Stomach smooth muscle (tissue), 2 donors: ENCODE data around the gene PTPN4.

ENCODE experiments used
- H3K27ac ChIP-seq: one replicate; pipeline ENCODE4 v1.7.0; 2013; ENCODE audit warnings: mild to moderate bottlenecking, low read length, inconsistent platforms
- H3K27me3 ChIP-seq, 2 donors: one replicate each; pipeline ENCODE4 v1.7.0; 2013; ENCODE audit warnings: low read length in 2 of 2; ENCODE audit not compliant: insufficient read depth in 2 of 2, control insufficient read depth in 1 of 2
- H3K36me3 ChIP-seq, 2 donors: one replicate each; pipeline ENCODE4 v1.7.0; 2013; ENCODE audit warnings: low read length in 2 of 2; ENCODE audit not compliant: control insufficient read depth in 2 of 2, insufficient read depth in 2 of 2
- H3K4me1 ChIP-seq: one replicate; pipeline ENCODE4 v1.7.0; 2013; ENCODE audit warnings: low read length; ENCODE audit not compliant: control insufficient read depth, insufficient read depth
- H3K4me3 ChIP-seq, 2 donors: one replicate each; pipeline ENCODE4 v1.7.0; 2013; ENCODE audit warnings: low read length in 2 of 2
- H3K9ac ChIP-seq, 2 donors: one replicate each; pipeline ENCODE4 v1.7.0; 2013; ENCODE audit warnings: low read length in 2 of 2, mild to moderate bottlenecking in 1 of 2
- H3K9me3 ChIP-seq, 2 donors: one replicate each; pipeline ENCODE4 v1.7.0; 2013; ENCODE audit warnings: low read length in 2 of 2; ENCODE audit not compliant: control insufficient read depth in 2 of 2
- donor health status: healthy.
- donor health status: Pancreatic carcinoma.

The PTPN4 gene

DNA sequence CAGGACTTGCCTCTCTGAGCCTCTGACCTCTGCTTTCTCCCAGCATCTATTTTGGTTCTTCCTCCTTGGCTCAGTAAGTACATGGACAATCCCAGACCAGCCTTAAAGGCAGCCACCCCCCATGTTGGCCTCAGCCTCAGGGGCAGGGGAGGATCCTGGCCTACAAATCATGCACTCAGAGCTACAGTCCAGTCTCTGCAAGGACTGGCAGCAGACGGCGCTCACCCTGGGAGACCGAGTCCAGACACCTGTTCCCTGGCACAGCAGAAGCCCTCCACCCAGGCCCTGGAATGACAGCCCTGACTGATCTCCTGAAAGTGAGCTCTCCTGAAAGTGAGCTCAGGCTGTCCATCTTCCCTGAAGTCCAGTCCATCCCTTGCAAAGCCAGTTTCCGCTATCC, 25.7 kb upstream of the PTPN4 start:
- Histone ChIP-seq H3K9ac (no peak overlapping the region), H3K9me3 (no peaks in the 10 kb centered on the region), H3K27me3 (no peaks in the 10 kb centered on the region), H3K4me1 (no peaks in the 10 kb centered on the region), H3K4me3 (no peak overlapping the region), H3K27ac (no peak overlapping the region), H3K36me3 (no peaks in the 10 kb centered on the region)

DNA sequence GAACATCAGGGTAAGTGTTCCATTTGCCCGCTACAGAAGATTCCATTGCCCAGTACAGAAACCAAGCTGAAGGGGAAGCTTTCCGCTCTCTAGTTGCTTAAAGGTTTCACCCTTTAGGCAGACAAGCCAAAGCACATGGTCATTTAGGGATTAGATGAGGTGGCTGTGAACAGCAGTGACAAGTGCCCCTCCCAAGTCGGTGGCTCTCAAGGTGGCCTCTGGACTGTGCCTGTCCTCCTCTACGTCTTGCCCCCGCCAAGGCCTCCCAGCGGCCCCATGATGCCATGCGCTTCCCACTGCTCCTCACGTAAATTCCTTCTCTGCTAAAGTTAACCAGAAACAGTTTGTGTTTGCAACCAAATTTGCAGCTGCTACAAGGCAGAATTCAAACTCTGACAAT, 24.2 kb upstream of the PTPN4 start:
- no peak overlapping the region for H3K4me3 ChIP-seq
- H3K9ac ChIP-seq = no peak overlapping the region
- no peaks in the 10 kb centered on the region for H3K36me3 ChIP-seq
- H3K27ac ChIP-seq = no peak overlapping the region
- H3K9me3 ChIP-seq = no peaks in the 10 kb centered on the region
- H3K27me3 ChIP-seq = no peaks in the 10 kb centered on the region
- H3K4me1 ChIP-seq = peaks cover 4% of the 10 kb centered on the region

DNA sequence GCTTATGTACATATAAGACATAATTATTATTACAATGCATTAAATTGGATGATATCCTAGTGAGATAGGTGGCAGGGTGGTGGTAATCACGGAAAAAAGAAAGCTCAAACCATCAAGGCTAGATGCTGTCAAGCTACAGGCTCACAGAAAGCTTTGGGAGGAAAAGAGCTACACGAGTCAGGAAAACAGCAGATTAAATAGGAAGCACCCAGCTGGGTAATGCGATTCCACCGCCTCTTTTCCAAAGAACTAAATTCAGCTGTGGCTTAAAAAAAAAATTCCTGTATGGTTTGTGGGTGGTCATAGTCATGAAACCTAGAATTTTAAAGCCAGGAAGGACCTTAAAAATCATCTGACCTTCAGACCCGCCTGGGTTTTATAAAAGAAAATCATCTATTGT, 23.7 kb upstream of the PTPN4 start:
- no peaks in the 10 kb centered on the region for H3K27me3 ChIP-seq
- H3K9ac ChIP-seq = no peak overlapping the region
- H3K4me3 ChIP-seq = no peak overlapping the region
- no peaks in the 10 kb centered on the region for H3K9me3 ChIP-seq
- H3K4me1 ChIP-seq = peaks cover 4% of the 10 kb centered on the region
- no peak overlapping the region for H3K27ac ChIP-seq
- H3K36me3 ChIP-seq = no peaks in the 10 kb centered on the region

DNA sequence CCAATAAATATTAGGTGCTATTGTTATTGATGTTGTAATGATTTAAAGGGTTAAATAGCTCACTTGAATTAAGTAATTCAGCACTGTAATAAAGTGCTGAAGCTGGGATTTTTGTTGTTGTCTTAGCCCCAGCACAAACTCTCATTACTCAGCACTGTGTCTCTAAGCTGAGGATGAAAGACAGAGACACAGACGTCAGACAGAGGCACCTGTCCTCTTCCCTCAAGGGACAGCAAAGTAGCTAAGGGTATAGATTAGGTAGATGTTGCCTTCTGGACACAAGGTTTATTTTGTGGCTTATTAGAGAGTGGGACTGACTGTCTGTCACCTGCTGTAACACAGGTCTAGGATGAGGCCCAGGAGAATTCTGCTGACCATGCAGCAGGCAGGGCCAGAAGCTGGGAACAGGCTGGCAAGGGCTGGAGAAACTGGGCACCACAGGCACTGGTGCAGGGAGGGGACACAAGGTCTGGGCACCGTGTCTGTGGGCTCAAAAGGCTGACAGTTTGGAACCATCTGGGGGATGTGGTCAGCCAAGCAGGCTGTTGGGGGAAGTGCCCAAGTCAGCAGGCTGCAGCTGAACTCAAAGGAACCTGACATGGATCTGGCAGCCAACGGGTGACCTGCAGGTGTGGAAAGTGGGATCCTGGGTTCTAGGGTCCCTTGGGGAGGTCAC, 20.0 kb upstream of the PTPN4 start:
- Histone ChIP-seq H3K4me1 (peaks cover 6% of the 10 kb centered on the region), H3K27ac (no peak overlapping the region), H3K36me3 (no peaks in the 10 kb centered on the region), H3K4me3 (no peak overlapping the region), H3K27me3 (no peaks in the 10 kb centered on the region), H3K9me3 (no peaks in the 10 kb centered on the region), H3K9ac (no peak overlapping the region)

DNA sequence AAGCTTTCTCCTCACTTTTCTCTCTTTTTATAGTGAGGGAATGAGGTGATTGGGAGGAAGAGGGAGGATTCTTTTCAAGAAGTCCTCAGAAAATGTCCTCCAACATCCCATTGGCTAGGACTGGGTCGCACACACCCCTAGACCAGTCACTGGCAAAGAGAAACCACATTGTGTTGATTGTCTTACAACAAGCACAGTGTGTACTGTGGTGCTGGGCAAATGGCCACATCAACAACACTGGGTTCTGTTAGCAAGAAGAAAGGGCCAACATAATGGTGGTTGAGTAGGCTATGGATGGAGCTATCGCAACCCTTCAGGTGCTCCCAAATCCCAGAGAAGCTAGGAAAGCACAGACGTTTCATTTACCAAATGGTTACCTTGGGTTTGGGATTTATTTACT, 18.7 kb upstream of the PTPN4 start:
- Histone ChIP-seq H3K36me3 (no peaks in the 10 kb centered on the region), H3K27ac (no peak overlapping the region), H3K9me3 (no peaks in the 10 kb centered on the region), H3K27me3 (no peaks in the 10 kb centered on the region), H3K4me3 (no peak overlapping the region), H3K9ac (no peak overlapping the region), H3K4me1 (peaks cover 9% of the 10 kb centered on the region)

DNA sequence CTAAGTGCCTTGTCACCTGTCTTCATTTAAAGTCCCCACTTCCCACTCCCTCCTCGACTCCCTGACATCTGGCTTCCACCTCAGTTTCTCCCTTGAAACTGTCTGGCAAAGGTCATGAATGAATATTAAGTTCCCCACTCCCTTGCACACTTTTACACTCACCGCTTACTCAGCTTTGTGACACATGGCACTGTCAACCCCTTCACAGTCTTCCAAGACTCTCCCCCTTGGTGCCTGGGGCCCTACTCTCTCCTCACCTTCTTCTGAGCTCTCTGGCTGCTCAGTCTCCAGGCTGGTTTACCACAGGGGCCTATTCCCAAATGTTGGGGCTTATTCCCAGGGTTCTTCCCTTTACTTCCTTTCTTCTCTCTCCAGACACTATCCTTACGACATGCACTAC, 17.9 kb upstream of the PTPN4 start:
- peaks cover 9% of the 10 kb centered on the region for H3K4me1 ChIP-seq
- H3K4me3 ChIP-seq = no peak overlapping the region
- no peaks in the 10 kb centered on the region for H3K9me3 ChIP-seq
- no peaks in the 10 kb centered on the region for H3K27me3 ChIP-seq
- no peak overlapping the region for H3K9ac ChIP-seq
- no peak overlapping the region for H3K27ac ChIP-seq
- H3K36me3 ChIP-seq = no peaks in the 10 kb centered on the region

DNA sequence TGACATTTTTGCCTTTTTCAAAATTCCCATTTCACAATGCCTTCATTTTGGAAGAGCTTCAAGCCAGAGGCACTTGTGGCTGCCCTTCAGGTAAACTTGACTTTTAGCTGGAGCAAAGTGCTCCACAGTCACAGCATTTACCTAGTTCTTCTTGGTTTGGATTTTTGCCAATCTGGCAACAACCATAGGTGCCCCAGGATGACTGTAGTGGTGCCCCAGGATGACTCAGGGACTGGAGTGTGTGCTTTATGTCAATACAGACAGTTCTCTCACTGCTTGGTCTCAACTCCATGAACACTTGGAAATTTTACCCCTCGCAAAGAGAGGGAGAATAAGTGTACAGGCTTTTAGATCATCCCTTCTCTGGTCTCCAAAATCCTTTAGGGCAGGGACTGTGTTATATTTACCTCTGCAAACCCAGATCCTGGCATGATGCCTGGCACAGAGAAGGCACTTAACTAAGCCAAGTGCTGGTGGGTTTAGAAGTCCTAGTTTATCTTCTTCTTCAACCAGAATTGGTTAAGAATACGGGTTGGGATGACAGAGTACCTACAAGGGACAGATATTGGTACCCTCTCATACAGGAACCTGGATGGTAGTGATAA, 15.3 kb upstream of the PTPN4 start:
- no peak overlapping the region for H3K4me3 ChIP-seq
- no peaks in the 10 kb centered on the region for H3K36me3 ChIP-seq
- no peaks in the 10 kb centered on the region for H3K9me3 ChIP-seq
- no peak overlapping the region for H3K9ac ChIP-seq
- peaks cover 9% of the 10 kb centered on the region for H3K4me1 ChIP-seq
- H3K27ac ChIP-seq = peak overlapping the region; percentile 18
- H3K27me3 ChIP-seq = no peaks in the 10 kb centered on the region

DNA sequence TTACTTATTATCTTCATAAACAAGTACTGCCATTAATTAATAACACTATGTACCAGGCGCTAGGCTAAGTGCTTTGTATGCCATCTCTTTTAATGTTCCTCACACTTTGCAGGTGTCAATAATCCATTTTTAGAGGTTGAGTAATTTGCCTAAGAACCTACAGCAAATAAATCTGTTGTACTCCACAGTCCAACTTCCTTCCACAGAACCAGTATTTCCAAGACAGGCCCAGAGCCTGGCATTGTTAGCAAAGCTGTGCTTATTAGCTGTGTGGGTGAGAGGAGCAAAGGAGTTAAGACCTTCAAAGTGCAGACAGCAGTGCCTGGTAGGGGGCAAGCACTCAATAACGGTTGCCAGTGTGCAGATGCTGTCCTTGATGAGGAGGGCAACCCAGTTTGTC, 14.2 kb upstream of the PTPN4 start:
- Histone ChIP-seq H3K4me1 (peaks cover 5% of the 10 kb centered on the region), H3K27me3 (no peaks in the 10 kb centered on the region), H3K36me3 (no peaks in the 10 kb centered on the region), H3K27ac (no peak overlapping the region), H3K9me3 (no peaks in the 10 kb centered on the region), H3K9ac (no peak overlapping the region), H3K4me3 (no peak overlapping the region)

DNA sequence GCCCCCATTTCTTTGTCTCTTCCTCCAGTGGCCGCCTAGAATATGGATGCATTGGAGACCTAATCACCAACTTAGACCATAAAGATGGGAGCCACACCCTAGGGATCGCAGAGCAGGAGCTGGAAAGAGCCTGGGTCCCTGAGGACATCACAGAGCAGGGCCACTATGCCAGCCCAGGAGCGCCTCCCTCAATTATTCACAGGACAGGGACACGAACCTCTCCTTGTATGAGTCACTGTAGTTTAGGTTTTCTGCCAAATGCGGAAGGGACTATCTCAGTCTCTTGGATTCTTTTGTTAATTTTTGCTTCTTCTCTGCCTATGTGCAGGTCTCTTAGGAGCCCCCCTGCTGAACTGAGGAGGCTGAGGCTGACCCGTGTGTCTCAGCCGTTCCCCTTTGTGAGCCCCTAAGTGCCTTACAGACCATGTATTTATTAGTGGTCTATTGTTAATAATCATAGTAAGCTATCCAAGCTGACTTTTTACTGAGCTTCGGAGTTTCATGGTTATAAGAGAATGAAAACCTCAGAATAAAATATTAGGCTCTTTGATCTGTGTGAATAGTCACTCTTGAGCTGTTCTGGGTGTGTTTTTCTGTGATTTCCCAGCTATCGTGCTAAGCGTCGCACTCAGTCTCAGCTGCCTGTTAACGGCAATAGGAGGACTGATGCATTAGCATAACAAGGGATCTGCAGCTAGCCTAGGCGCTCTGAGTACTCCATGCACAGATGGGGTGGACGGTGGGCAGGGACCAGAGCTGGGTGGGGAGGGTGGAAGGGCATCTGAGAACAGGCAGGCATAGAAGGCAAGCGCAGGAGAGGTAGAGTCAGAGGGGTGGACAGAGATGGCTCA, 12.7 kb upstream of the PTPN4 start:
- H3K4me3 ChIP-seq = no peak overlapping the region
- H3K27ac ChIP-seq = no peak overlapping the region
- H3K4me1 ChIP-seq = peaks cover 5% of the 10 kb centered on the region
- H3K9me3 ChIP-seq = no peaks in the 10 kb centered on the region
- H3K27me3 ChIP-seq = no peaks in the 10 kb centered on the region
- no peaks in the 10 kb centered on the region for H3K36me3 ChIP-seq
- no peak overlapping the region for H3K9ac ChIP-seq

DNA sequence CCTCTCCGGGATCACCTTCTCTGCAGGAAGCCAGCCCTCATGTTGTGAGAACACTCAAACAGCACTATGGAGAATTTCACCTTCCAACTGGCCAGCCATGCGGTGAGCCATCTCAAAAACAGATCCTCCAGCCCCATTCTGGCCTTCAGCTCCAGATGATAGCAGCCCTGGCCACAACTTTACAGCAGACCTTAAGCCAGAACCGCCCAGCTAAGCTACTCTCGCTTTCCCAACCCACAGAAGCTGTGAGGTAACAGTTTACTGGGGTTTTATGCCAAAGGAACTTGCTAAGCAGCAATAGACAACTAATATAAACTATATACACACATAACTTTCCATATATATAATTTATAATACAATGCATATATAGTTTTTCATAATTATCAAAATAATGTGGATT, 11.6 kb upstream of the PTPN4 start:
- Histone ChIP-seq H3K27ac (no peak overlapping the region), H3K4me1 (peaks cover 5% of the 10 kb centered on the region), H3K36me3 (no peaks in the 10 kb centered on the region), H3K9ac (no peak overlapping the region), H3K27me3 (no peaks in the 10 kb centered on the region), H3K4me3 (no peak overlapping the region), H3K9me3 (no peaks in the 10 kb centered on the region)
